ENCODE measurements around the gene DUSP3.

DNA sequence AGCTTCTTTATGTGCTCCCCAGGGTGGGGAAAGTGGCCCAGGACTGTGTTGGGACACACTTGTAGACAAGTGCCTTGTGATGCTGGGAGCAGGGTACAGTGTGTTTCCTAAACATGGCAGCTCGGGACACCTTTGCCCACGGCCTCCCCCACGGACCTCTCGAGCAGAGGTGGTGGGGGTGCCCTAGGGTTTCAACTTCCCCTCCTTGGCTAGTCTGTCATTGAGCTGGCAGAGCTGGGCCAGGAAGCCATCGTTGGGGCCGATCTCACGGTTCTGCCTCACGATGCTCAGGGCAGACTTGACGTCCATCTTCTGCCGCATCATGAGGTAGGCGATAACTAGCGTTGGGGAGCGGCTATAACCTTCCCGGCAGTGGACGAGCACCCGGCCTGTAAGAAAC is 9.4 kb downstream of the DUSP3 start:
- TF ChIP-seq, protein P1, sequence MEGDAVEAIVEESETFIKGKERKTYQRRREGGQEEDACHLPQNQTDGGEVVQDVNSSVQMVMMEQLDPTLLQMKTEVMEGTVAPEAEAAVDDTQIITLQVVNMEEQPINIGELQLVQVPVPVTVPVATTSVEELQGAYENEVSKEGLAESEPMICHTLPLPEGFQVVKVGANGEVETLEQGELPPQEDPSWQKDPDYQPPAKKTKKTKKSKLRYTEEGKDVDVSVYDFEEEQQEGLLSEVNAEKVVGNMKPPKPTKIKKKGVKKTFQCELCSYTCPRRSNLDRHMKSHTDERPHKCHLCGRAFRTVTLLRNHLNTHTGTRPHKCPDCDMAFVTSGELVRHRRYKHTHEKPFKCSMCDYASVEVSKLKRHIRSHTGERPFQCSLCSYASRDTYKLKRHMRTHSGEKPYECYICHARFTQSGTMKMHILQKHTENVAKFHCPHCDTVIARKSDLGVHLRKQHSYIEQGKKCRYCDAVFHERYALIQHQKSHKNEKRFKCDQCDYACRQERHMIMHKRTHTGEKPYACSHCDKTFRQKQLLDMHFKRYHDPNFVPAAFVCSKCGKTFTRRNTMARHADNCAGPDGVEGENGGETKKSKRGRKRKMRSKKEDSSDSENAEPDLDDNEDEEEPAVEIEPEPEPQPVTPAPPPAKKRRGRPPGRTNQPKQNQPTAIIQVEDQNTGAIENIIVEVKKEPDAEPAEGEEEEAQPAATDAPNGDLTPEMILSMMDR (CRISPR knock-in tag; IDR thresholded peaks at IDR 0.05), result no peak
- TF ChIP-seq ZFX (CRISPR knock-in tag; IDR thresholded peaks at IDR 0.05; ENCODE audit: low read depth), result no peak
- TF ChIP-seq, protein P2, sequence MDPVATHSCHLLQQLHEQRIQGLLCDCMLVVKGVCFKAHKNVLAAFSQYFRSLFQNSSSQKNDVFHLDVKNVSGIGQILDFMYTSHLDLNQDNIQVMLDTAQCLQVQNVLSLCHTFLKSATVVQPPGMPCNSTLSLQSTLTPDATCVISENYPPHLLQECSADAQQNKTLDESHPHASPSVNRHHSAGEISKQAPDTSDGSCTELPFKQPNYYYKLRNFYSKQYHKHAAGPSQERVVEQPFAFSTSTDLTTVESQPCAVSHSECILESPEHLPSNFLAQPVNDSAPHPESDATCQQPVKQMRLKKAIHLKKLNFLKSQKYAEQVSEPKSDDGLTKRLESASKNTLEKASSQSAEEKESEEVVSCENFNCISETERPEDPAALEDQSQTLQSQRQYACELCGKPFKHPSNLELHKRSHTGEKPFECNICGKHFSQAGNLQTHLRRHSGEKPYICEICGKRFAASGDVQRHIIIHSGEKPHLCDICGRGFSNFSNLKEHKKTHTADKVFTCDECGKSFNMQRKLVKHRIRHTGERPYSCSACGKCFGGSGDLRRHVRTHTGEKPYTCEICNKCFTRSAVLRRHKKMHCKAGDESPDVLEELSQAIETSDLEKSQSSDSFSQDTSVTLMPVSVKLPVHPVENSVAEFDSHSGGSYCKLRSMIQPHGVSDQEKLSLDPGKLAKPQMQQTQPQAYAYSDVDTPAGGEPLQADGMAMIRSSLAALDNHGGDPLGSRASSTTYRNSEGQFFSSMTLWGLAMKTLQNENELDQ (CRISPR knock-in tag; IDR thresholded peaks at IDR 0.05; ENCODE audit: borderline replicate concordance), result no peak
- no peak for TF ChIP-seq KDM1A (CRISPR knock-in tag; IDR thresholded peaks at IDR 0.05)
- TF ChIP-seq, protein P3, sequence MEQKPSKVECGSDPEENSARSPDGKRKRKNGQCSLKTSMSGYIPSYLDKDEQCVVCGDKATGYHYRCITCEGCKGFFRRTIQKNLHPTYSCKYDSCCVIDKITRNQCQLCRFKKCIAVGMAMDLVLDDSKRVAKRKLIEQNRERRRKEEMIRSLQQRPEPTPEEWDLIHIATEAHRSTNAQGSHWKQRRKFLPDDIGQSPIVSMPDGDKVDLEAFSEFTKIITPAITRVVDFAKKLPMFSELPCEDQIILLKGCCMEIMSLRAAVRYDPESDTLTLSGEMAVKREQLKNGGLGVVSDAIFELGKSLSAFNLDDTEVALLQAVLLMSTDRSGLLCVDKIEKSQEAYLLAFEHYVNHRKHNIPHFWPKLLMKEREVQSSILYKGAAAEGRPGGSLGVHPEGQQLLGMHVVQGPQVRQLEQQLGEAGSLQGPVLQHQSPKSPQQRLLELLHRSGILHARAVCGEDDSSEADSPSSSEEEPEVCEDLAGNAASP (CRISPR knock-in tag; IDR thresholded peaks at IDR 0.05; ENCODE audit: borderline replicate concordance), result no peak
- TF ChIP-seq, protein P4, sequence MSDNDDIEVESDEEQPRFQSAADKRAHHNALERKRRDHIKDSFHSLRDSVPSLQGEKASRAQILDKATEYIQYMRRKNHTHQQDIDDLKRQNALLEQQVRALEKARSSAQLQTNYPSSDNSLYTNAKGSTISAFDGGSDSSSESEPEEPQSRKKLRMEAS (IDR thresholded peaks at IDR 0.05), result no peak
- no peak for TF ChIP-seq NR2C2 (CRISPR knock-in tag; IDR thresholded peaks at IDR 0.05; ENCODE audit: borderline replicate concordance)
- TF ChIP-seq CEBPB (IDR thresholded peaks at IDR 0.05; ENCODE audit: borderline replicate concordance, low read depth, low read length), result no peak
- TF ChIP-seq SIX1 (CRISPR knock-in tag; IDR thresholded peaks at IDR 0.05; ENCODE audit: borderline replicate concordance), result no peak
- TF ChIP-seq JUN (CRISPR knock-in tag; IDR thresholded peaks at IDR 0.05), result no peak
- no peak for TF ChIP-seq HDAC2 (CRISPR knock-in tag; IDR thresholded peaks at IDR 0.05)
- TF ChIP-seq ARNT (IDR thresholded peaks at IDR 0.05), result no peak
